Naive B cell (primary cell): ENCODE results near the gene PELO. TPM values are rescaled to one million over a fixed set of nuclear protein-coding genes. Genes with fewer than 3 reads are reported as not detected.

Experiments
- ATAC-seq, 2 donors: fragments of 150-1000 bp; cut with Tn5 transposase; 2 replicates each; pipeline ENCODE4 v1.10.0; 2021; ENCODE audit warnings: low read depth in 2 of 2, mild to moderate bottlenecking in 2 of 2, moderate library complexity in 2 of 2
- DNase-seq: peaks from one replicate; pipeline ENCODE4 v3.0.0; 2022
- H3K27ac Mint-ChIP-seq, 6 donors: one replicate each; pipeline ENCODE4 v1.8.0; 2020 to 2022; ENCODE audit warnings: mild to moderate bottlenecking in 6 of 6, mixed read lengths in 6 of 6, moderate library complexity in 5 of 6, inconsistent platforms in 2 of 6
- H3K27me3 Mint-ChIP-seq, 3 donors: one replicate each; pipeline ENCODE4 v1.8.0; 2021 to 2022; ENCODE audit warnings: mixed read lengths in 3 of 3, mild to moderate bottlenecking in 1 of 3
- H3K36me3 Mint-ChIP-seq, 2 donors: one replicate each; pipeline ENCODE4 v1.8.0; 2020 to 2022; ENCODE audit warnings: mixed read lengths in 2 of 2, inconsistent platforms in 1 of 2, mild to moderate bottlenecking in 1 of 2
- H3K4me1 Mint-ChIP-seq, 3 donors: one replicate each; pipeline ENCODE4 v1.8.0; 2020 to 2022; ENCODE audit warnings: mixed read lengths in 3 of 3, inconsistent platforms in 1 of 3, mild to moderate bottlenecking in 1 of 3, moderate library complexity in 1 of 3
- H3K4me3 Mint-ChIP-seq, 8 donors: one replicate each; pipeline ENCODE4 v1.8.0; 2020 to 2022; ENCODE audit warnings: mild to moderate bottlenecking in 8 of 8, mixed read lengths in 8 of 8, moderate library complexity in 8 of 8, inconsistent platforms in 2 of 8
- H3K9me3 Mint-ChIP-seq, 7 donors: one replicate each; pipeline ENCODE4 v1.8.0; 2020 to 2022; ENCODE audit warnings: mixed read lengths in 7 of 7, mild to moderate bottlenecking in 5 of 7, inconsistent platforms in 2 of 7, moderate library complexity in 1 of 7
- polyA plus RNA-seq, 6 donors: library from polyadenylated mRNA; unstranded; fragments of 300-500 nt; fragmentation: Illumina TruSeq; gene quantifications; one replicate each; pipeline ENCODE4 v1.2.3, GENCODE V29; 2021; ENCODE audit warnings: low read depth in 6 of 6

Gene PELO
- polyA plus RNA-seq, 6 donors from 2014 or later, result 1.3 to 3.6 (median 1.8) TPM

DNA sequence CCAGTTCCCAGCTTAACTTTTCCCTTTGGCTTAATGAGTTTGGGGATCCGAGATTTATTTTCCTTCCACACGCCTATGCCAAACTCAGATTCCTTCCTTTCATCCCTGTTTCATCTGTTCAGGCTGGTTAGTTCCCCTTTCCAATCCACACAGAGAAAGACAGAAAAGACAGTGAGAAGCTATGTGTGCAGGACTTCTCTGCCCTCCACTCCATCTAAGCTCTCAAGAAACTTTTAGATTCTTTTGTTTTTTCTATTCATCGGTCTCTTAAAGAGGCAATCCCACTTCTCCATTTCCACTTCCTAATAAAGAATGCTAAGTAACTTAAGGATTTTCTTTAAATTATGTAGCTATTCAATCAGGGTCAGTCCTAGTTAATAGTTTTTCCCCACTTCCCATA, 11.2 kb downstream of the PELO start:
- Mint-ChIP-seq H3K4me1 (peaks cover 27 to 46% (median 40%) of the 10 kb centered on the region in 3 donors), H3K27ac (peak overlapping the region; percentile 78 to 96 (median 91)), H3K36me3 (no peaks in the 10 kb centered on the region), H3K27me3 (no peaks in the 10 kb centered on the region), H3K4me3 (peak overlapping the region; percentile 91 to 99 (median 97)), H3K9me3 (no peaks in the 10 kb centered on the region)
- DNase-seq (peak; percentile 12), ATAC-seq (no peak)

DNA sequence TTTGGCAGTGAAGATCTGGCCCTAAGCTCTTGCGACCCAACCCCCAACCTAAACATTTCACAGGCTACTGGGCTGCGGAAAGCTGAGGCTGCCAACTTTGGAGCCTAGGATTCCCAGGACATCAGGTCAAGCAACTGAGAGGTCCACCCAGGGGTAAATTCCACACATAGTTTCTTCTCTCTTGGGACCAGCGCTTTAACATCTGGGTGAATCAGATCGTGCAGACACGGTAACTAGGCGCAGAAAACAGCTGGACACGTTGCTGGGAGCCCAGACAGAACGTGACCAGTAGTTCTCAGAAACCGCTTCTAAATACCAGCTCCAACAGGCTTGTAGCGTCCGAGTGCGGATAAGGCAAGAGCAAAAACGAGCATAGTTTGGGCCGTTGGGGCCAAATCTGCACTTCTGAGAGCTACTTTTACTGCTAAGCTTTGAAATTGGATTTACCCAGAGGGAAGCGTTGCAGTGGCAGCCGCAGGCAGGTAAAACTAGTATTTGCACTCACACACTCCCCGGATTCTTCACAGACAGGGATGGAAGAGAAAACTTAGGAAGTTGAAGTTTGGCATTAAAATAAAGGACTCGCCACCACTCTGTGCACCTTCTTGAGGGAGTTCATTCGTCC, 11.8 kb downstream of the PELO start:
- Mint-ChIP-seq H3K4me3 (peak overlapping the region; percentile 91 to 99 (median 97)), H3K27ac (peak overlapping the region; percentile 78 to 96 (median 92)), H3K36me3 (no peaks in the 10 kb centered on the region), H3K27me3 (no peaks in the 10 kb centered on the region), H3K4me1 (peaks cover 27 to 46% (median 45%) of the 10 kb centered on the region in 3 donors), H3K9me3 (no peaks in the 10 kb centered on the region)
- ATAC-seq (peak; percentile 18 to 26), DNase-seq (no peak)

DNA sequence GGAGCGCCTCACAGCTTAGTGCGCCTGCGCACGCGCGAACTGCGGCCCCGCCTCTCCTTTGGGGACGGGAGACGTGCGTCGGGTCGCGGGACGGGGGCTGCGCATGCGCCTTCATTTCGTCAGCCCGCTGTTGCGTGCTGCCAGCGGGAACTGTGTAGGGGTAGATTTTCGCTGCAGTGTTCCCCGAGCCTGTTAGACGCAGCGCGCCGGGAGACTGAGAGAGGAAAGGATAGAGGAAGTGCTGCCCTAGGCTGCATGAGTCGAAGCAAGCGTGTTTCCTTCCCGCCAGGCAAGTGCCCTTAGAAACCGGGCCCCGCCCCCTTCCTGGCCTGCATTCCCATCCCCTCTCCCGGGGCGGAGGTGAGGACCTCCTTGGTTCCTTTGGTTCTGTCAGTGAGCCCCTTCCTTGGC, 12.3 kb downstream of the PELO start:
- ATAC-seq, result peak; percentile 89 to 91
- Mint-ChIP-seq H3K4me3 (peak overlapping the region; percentile 91 to 99 (median 97)), H3K9me3 (no peaks in the 10 kb centered on the region), H3K27me3 (no peaks in the 10 kb centered on the region), H3K27ac (peak overlapping the region; percentile 72 to 96 (median 92)), H3K4me1 (peaks cover 29 to 50% (median 46%) of the 10 kb centered on the region in 3 donors), H3K36me3 (no peaks in the 10 kb centered on the region)
- peak; percentile 93 for DNase-seq

DNA sequence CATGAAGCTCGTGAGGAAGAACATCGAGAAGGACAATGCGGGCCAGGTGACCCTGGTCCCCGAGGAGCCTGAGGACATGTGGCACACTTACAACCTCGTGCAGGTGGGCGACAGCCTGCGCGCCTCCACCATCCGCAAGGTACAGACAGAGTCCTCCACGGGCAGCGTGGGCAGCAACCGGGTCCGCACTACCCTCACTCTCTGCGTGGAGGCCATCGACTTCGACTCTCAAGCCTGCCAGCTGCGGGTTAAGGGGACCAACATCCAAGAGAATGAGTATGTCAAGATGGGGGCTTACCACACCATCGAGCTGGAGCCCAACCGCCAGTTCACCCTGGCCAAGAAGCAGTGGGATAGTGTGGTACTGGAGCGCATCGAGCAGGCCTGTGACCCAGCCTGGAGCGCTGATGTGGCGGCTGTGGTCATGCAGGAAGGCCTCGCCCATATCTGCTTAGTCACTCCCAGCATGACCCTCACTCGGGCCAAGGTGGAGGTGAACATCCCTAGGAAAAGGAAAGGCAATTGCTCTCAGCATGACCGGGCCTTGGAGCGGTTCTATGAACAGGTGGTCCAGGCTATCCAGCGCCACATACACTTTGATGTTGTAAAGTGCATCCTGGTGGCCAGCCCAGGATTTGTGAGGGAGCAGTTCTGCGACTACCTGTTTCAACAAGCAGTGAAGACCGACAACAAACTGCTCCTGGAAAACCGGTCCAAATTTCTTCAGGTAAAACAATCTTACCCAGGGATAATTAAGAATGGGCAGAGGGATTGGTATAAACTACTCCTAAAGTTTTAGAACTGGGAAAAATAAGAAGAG, 12.9 kb downstream of the PELO start:
- no peaks in the 10 kb centered on the region for H3K27me3 Mint-ChIP-seq
- peak overlapping the region; percentile 72 to 96 (median 92) for H3K27ac Mint-ChIP-seq
- H3K36me3 Mint-ChIP-seq, result no peaks in the 10 kb centered on the region
- DNase-seq, result no peak
- peak overlapping the region; percentile 91 to 99 (median 97) for H3K4me3 Mint-ChIP-seq
- peak; percentile 22 to 34 for ATAC-seq
- peaks cover 32 to 54% (median 46%) of the 10 kb centered on the region in 3 donors for H3K4me1 Mint-ChIP-seq
- no peaks in the 10 kb centered on the region for H3K9me3 Mint-ChIP-seq

DNA sequence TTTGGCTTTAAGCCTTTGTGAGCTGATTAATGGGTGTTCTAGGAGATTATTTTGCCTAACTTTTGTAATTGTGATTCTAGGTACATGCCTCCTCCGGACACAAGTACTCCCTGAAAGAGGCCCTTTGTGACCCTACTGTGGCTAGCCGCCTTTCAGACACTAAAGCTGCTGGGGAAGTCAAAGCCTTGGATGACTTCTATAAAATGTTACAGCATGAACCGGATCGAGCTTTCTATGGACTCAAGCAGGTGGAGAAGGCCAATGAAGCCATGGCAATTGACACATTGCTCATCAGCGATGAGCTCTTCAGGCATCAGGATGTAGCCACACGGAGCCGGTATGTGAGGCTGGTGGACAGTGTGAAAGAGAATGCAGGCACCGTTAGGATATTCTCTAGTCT, 13.6 kb downstream of the PELO start:
- ATAC-seq (no peak), DNase-seq (no peak)
- peak overlapping the region; percentile 91 to 99 (median 97) for H3K4me3 Mint-ChIP-seq
- peak overlapping the region; percentile 12 to 96 (median 74) for H3K27ac Mint-ChIP-seq
- no peaks in the 10 kb centered on the region for H3K36me3 Mint-ChIP-seq
- H3K4me1 Mint-ChIP-seq, result peaks cover 32 to 54% (median 46%) of the 10 kb centered on the region in 3 donors
- no peaks in the 10 kb centered on the region for H3K27me3 Mint-ChIP-seq
- H3K9me3 Mint-ChIP-seq, result no peaks in the 10 kb centered on the region

DNA sequence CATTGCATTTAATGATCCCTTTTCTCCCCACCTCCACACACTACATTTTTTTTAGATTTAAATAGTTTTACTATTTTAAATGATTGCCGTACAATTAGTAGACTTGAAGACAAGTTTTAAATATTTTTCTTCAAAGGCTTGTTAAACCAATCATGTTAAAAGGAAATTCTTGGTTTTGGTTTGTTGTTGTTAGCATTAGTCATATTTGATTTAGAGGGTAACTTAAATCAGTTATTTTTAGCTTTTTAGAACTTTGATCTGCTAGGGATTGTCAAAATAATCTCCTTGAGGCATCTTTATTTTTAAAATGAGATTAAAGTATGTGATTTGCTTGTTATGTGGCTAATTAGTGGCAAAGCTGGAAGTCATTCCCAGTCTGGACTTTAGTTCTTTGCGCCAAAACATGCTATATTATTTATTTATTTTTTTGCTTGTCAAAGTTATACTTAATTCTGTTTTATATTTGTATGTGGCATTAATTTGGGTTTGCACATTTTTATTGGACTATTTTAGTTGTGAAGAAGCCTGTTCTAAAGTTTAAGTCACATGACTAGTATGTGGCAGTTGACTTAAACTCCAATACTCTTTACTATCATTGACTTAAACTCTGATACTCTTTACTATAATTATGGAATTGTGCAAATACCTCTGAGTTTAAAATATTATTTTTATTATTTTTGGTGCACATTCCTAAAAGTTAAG, 14.7 kb downstream of the PELO start:
- peak overlapping the region in 2 of 8 donors; percentile 8 to 97 for H3K4me3 Mint-ChIP-seq
- no peaks in the 10 kb centered on the region for H3K9me3 Mint-ChIP-seq
- no peaks in the 10 kb centered on the region for H3K36me3 Mint-ChIP-seq
- H3K27me3 Mint-ChIP-seq, result no peaks in the 10 kb centered on the region
- H3K4me1 Mint-ChIP-seq, result peaks cover 32 to 54% (median 46%) of the 10 kb centered on the region in 3 donors
- DNase-seq (no peak), ATAC-seq (no peak)
- H3K27ac Mint-ChIP-seq, result no peak overlapping the region

DNA sequence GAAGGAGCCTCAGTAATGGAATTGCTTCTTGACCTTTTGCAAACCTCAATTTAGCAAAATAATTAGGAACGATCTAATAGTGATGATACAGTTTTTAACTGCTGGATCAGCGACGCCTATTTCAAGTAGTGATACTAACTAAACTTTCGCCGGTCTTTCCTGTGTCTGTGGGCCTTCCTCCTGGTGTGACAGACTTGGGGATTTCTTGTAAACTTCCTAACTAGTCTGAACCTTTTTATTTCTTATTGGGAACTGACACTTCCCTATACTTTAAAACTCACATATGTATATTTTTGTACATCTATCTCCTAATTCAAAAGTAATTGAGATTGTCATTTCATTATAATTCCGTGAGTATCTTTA, 15.2 kb downstream of the PELO start:
- Mint-ChIP-seq H3K27me3 (no peaks in the 10 kb centered on the region), H3K4me3 (peak overlapping the region in 2 of 8 donors; percentile 21 to 22), H3K9me3 (no peaks in the 10 kb centered on the region), H3K4me1 (peaks cover 31 to 52% (median 45%) of the 10 kb centered on the region in 3 donors), H3K36me3 (no peaks in the 10 kb centered on the region), H3K27ac (peak overlapping the region in 1 of 6 donors; percentile 38)
- no peak for ATAC-seq
- DNase-seq, result no peak

DNA sequence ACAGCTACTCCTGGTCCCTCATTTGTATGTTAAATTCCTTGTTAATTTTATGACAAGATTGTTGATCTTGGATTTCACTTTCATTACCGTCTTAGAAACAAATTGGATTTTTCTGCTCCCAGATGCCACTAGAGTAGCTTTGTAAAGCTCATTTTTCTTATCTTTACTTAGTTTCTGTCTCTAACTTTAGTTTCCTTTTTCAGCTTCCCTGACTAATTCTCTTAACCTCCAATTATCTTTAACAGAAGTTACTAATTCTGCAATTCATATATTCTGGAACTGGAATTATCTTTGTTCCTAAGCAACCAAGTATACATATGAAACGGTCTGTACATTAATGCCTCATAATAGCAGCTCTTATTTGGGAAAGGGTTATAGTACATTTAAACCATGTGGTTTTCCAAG, 16.7 kb downstream of the PELO start:
- no peak for DNase-seq
- no peaks in the 10 kb centered on the region for H3K36me3 Mint-ChIP-seq
- no peaks in the 10 kb centered on the region for H3K9me3 Mint-ChIP-seq
- peaks cover 20 to 38% (median 32%) of the 10 kb centered on the region in 3 donors for H3K4me1 Mint-ChIP-seq
- peak overlapping the region in 2 of 6 donors; percentile 14 to 79 for H3K27ac Mint-ChIP-seq
- no peak for ATAC-seq
- H3K27me3 Mint-ChIP-seq, result no peaks in the 10 kb centered on the region
- peak overlapping the region in 1 of 8 donors; percentile 6 for H3K4me3 Mint-ChIP-seq

DNA sequence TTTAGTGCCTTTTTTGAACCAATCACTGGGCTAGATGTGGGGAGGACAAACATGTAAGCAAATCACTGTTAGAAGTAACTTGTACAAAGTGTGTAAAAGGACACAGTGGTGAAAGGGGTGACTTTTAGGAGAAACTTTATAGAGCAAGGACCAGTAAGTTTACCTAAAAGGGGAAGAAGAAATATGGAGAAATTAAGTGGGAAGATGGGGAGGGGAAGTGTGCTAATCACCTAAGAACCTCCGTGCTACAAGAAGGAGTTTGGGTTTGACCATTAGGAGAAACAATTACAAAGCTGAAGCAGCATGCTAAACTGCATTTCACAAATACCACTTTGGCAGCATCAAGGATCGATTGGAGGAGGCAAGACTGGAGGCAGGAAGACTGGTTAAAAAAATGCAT, 17.3 kb downstream of the PELO start:
- H3K9me3 Mint-ChIP-seq, result no peaks in the 10 kb centered on the region
- H3K4me3 Mint-ChIP-seq, result no peak overlapping the region
- H3K4me1 Mint-ChIP-seq, result peaks cover 17 to 32% (median 26%) of the 10 kb centered on the region in 3 donors
- no peak for ATAC-seq
- H3K27ac Mint-ChIP-seq, result peak overlapping the region in 2 of 6 donors; percentile 30 to 42
- DNase-seq, result no peak
- no peaks in the 10 kb centered on the region for H3K36me3 Mint-ChIP-seq
- H3K27me3 Mint-ChIP-seq, result no peaks in the 10 kb centered on the region

DNA sequence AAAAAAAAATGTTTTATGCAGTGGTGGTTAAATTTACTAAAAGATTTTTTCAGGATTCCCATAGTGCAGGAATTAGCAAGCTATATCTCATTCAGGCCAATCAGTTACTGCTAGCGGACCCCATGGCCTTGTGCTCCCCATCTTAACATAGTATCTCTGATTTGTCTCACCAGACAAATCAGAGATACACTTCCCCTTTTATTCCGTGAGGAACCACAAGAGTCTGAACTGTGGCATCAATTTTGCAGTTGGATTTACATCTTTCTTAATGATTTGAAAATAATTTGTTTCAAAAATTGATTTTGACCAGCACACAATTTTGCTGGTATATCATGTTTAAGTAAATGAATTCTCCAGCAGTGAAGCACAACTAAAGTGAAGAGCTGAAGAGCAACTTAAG, 17.9 kb downstream of the PELO start:
- ATAC-seq, result no peak
- H3K36me3 Mint-ChIP-seq, result no peaks in the 10 kb centered on the region
- no peak overlapping the region for H3K4me3 Mint-ChIP-seq
- H3K27me3 Mint-ChIP-seq, result no peaks in the 10 kb centered on the region
- no peak overlapping the region for H3K27ac Mint-ChIP-seq
- no peak for DNase-seq
- peaks cover 13 to 25% (median 19%) of the 10 kb centered on the region in 3 donors for H3K4me1 Mint-ChIP-seq
- no peaks in the 10 kb centered on the region for H3K9me3 Mint-ChIP-seq

DNA sequence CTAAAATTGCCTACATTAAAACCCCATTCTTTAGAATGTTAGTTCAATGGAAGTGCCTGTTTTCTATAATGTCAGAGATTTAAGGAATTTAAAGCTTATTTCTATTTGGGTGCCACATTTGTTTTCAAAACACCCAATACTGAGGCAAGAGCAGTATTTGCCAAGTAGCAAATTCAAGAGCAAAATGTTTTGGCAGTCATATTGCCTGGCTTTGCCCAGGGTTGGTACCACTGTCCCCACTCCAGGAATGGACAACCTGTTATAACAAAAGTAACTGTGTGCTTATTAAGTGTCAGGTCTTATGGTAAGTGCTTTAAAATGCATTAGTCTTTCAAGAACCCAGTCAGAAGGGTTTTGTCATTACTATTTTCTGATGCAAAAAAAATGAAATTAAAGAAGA, 19.3 kb downstream of the PELO start:
- Mint-ChIP-seq H3K27ac (no peak overlapping the region), H3K36me3 (no peaks in the 10 kb centered on the region), H3K9me3 (no peaks in the 10 kb centered on the region), H3K27me3 (no peaks in the 10 kb centered on the region), H3K4me3 (no peak overlapping the region), H3K4me1 (peaks cover 4 to 14% (median 5%) of the 10 kb centered on the region in 3 donors)
- DNase-seq (no peak), ATAC-seq (no peak)

DNA sequence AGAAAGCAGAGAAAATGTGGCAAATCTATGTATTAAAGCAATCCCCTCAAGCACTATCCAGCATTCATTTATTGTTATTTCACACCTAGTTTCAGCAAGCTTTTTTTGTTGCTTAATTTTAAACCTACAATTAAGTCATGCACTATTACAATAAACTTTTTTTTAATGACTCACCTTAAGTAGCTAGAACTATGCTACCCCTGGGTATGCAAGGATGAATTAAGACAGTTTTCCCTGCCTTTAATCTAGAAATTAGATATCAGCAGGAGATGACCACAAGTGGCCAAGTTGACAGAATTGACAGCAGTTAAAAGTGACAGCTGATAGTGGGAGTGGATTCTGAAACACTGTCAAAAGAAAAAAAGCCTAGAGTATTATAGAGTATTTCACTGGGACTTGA, 20.0 kb downstream of the PELO start:
- no peak overlapping the region for H3K27ac Mint-ChIP-seq
- H3K36me3 Mint-ChIP-seq, result no peaks in the 10 kb centered on the region

DNA sequence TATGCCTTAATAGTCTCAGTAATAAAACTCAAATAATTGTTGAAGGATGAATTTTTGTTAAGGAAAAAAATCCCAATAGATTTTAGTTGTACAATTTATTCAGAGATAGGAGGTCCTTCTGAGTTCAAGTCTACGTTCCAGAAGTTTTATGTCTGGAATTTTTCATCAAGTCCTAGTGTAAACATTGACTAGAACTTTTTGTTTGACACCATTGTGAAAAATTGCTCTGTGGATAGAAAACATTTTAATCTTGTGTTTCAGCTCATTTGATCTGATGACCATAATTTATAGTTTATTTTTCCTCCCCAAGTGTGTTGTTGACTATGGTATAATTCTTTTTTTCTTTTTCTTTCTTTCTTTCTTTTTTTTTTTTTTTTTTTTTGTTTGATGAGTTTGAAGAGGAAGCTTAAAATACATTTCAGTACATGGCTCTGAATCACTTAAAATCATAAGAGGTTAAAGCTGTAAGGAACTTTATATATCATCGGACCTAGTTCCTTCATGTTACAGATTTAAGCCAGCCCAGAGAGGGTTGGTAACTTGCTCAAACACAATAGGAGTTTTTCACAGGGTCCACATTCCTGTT, 20.7 kb downstream of the PELO start:
- no peaks in the 10 kb centered on the region for H3K9me3 Mint-ChIP-seq
- peaks cover 0 to 14% (median 4%) of the 10 kb centered on the region in 3 donors for H3K4me1 Mint-ChIP-seq
- no peaks in the 10 kb centered on the region for H3K27me3 Mint-ChIP-seq
- ATAC-seq, result no peak
- no peaks in the 10 kb centered on the region for H3K36me3 Mint-ChIP-seq
- no peak overlapping the region for H3K4me3 Mint-ChIP-seq
- DNase-seq, result no peak
- H3K27ac Mint-ChIP-seq, result no peak overlapping the region

More for the DNA sequence above, 20.0 kb downstream of the PELO start:
- no peak for ATAC-seq
- H3K9me3 Mint-ChIP-seq, result no peaks in the 10 kb centered on the region
- H3K27me3 Mint-ChIP-seq, result no peaks in the 10 kb centered on the region
- peaks cover 2 to 14% (median 4%) of the 10 kb centered on the region in 3 donors for H3K4me1 Mint-ChIP-seq
- no peak for DNase-seq
- H3K4me3 Mint-ChIP-seq, result no peak overlapping the region
